ENCODE data around the gene FAM174A. TPM values are rescaled to one million over a fixed set of nuclear protein-coding genes. Genes with fewer than 3 reads are reported as not detected.
"Not testable (repeated sequence)": the region's sequence is repeated elsewhere in the genome, so short reads cannot be mapped to it uniquely, and the experiment has no call there.

FAM174A gene
- total RNA-seq, 5 donors from 2014 or later (not counting 1 experiment from before 2014, with no cell fraction given), result 6.0 to 9.5 (median 7.0) TPM

- POLR2A ChIA-PET, result interaction anchor here in 1 of 2 donors (0.6 kb wide), 1 partner anchor 8 kb away, joined by 3 read pairs; no protein-coding TSS in a partner anchor
- no peaks in the 10 kb centered on the region for H3K36me3 Mint-ChIP-seq
- Histone ChIP-seq H3K9me3 (no peaks in the 10 kb centered on the region), H3K27ac (ENCODE audit: low read length) (no peak overlapping the region), H3K36me3 (ENCODE audit: control insufficient read depth in 2 of 2, extremely low read depth in 1 of 2, insufficient read depth in 1 of 2, low read length in 1 of 2) (no peaks in the 10 kb centered on the region), H3K27me3 (replicated peaks in 1 of 2; ENCODE audit: control insufficient read depth in 2 of 2, extremely low read depth in 1 of 2, insufficient read depth in 2 of 2, low read length in 1 of 2) (no peaks in the 10 kb centered on the region), H3K4me3 (ENCODE audit: control insufficient read depth in 1 of 2, extremely low read depth in 1 of 2, low read length in 1 of 2) (no peak overlapping the region), H3K4me1 (ENCODE audit: control insufficient read depth in 1 of 2, extremely low read depth in 1 of 2, insufficient read depth in 2 of 2, low read length in 2 of 2) (no peaks in the 10 kb centered on the region)
- no peaks in the 10 kb centered on the region for H3K9me3 Mint-ChIP-seq
- DNase-seq (no peak), ATAC-seq (replicated peaks in 1 of 4) (no peak)
- CTCF ChIA-PET, result no interaction called here
- peak overlapping the region in 1 of 2 donors; percentile 8 for H3K27ac Mint-ChIP-seq
- H3K4me1 Mint-ChIP-seq, result no peaks in the 10 kb centered on the region
- WGBS (ENCODE audit: insufficient coverage), result 70% methylated on average over 2 of the region's 5 CpGs
- H3K4me3 Mint-ChIP-seq, result no peak overlapping the region
- no peaks in the 10 kb centered on the region for H3K27me3 Mint-ChIP-seq
Observed at GRCh38 chr5:100600298-100600994, 65.3 kb downstream of the FAM174A start.

GRCh38 chr5:100603141-100603540, 68.0 kb downstream of the FAM174A start:
- H3K27me3 Mint-ChIP-seq, result no peaks in the 10 kb centered on the region
- POLR2A ChIA-PET, result no interaction called here
- no peak for DNase-seq
- 100% methylated on average over 1 of the region's 2 CpGs for WGBS (ENCODE audit: insufficient coverage)
- H3K36me3 Mint-ChIP-seq, result no peaks in the 10 kb centered on the region
- Histone ChIP-seq H3K36me3 (ENCODE audit: control insufficient read depth in 2 of 2, extremely low read depth in 1 of 2, insufficient read depth in 1 of 2, low read length in 1 of 2) (no peaks in the 10 kb centered on the region), H3K4me3 (ENCODE audit: control insufficient read depth in 1 of 2, extremely low read depth in 1 of 2, low read length in 1 of 2) (no peak overlapping the region), H3K27me3 (replicated peaks in 1 of 2; ENCODE audit: control insufficient read depth in 2 of 2, extremely low read depth in 1 of 2, insufficient read depth in 2 of 2, low read length in 1 of 2) (no peaks in the 10 kb centered on the region), H3K4me1 (ENCODE audit: control insufficient read depth in 1 of 2, extremely low read depth in 1 of 2, insufficient read depth in 2 of 2, low read length in 2 of 2) (no peaks in the 10 kb centered on the region), H3K9me3 (no peaks in the 10 kb centered on the region), H3K27ac (ENCODE audit: low read length) (no peak overlapping the region)
- ATAC-seq (replicated peaks in 1 of 4), result no peak
- H3K4me3 Mint-ChIP-seq, result no peak overlapping the region
- CTCF ChIA-PET, result no interaction called here
- no peaks in the 10 kb centered on the region for H3K4me1 Mint-ChIP-seq
- no peak overlapping the region for H3K27ac Mint-ChIP-seq
- no peaks in the 10 kb centered on the region for H3K9me3 Mint-ChIP-seq

GRCh38 chr5:100604021-100604420, 68.8 kb downstream of the FAM174A start:
- H3K36me3 Mint-ChIP-seq; H3K9me3 Mint-ChIP-seq; H3K4me3 ChIP-seq (ENCODE audit: control insufficient read depth in 1 of 2, extremely low read depth in 1 of 2, low read length in 1 of 2); POLR2A ChIA-PET; H3K27me3 ChIP-seq (replicated peaks in 1 of 2; ENCODE audit: control insufficient read depth in 2 of 2, extremely low read depth in 1 of 2, insufficient read depth in 2 of 2, low read length in 1 of 2); H3K27ac ChIP-seq (ENCODE audit: low read length); H3K9me3 ChIP-seq; H3K27me3 Mint-ChIP-seq; DNase-seq; H3K4me1 Mint-ChIP-seq; H3K36me3 ChIP-seq (ENCODE audit: control insufficient read depth in 2 of 2, extremely low read depth in 1 of 2, insufficient read depth in 1 of 2, low read length in 1 of 2); CTCF ChIA-PET; H3K27ac Mint-ChIP-seq; H3K4me1 ChIP-seq (ENCODE audit: control insufficient read depth in 1 of 2, extremely low read depth in 1 of 2, insufficient read depth in 2 of 2, low read length in 2 of 2); ATAC-seq (replicated peaks in 1 of 4); H3K4me3 Mint-ChIP-seq: not testable (repeated sequence)
- WGBS (ENCODE audit: insufficient coverage), result no CpG with 5 or more reads among the region's 1 CpG

GRCh38 chr5:100609594-100609993, 74.4 kb downstream of the FAM174A start:
- DNase-seq (no peak), ATAC-seq (replicated peaks in 1 of 4) (no peak)
- Mint-ChIP-seq H3K9me3 (no peaks in the 10 kb centered on the region), H3K27me3 (peaks cover 13 to 19% of the 10 kb centered on the region in 2 donors), H3K4me3 (no peak overlapping the region), H3K36me3 (no peaks in the 10 kb centered on the region), H3K4me1 (peaks cover 0 to 2% (median 0%) of the 10 kb centered on the region in 3 donors), H3K27ac (no peak overlapping the region)
- H3K9me3 ChIP-seq, result no peaks in the 10 kb centered on the region
- CTCF ChIA-PET, result no interaction called here
- WGBS (ENCODE audit: insufficient coverage), result no CpG with 5 or more reads among the region's 7 CpGs
- no peaks in the 10 kb centered on the region for H3K27me3 ChIP-seq (replicated peaks in 1 of 2; ENCODE audit: control insufficient read depth in 2 of 2, extremely low read depth in 1 of 2, insufficient read depth in 2 of 2, low read length in 1 of 2)
- no peak overlapping the region for H3K4me3 ChIP-seq (ENCODE audit: control insufficient read depth in 1 of 2, extremely low read depth in 1 of 2, low read length in 1 of 2)
- H3K36me3 ChIP-seq (ENCODE audit: control insufficient read depth in 2 of 2, extremely low read depth in 1 of 2, insufficient read depth in 1 of 2, low read length in 1 of 2), result no peaks in the 10 kb centered on the region
- POLR2A ChIA-PET, result no interaction called here
- no peak overlapping the region for H3K27ac ChIP-seq (ENCODE audit: low read length)
- no peaks in the 10 kb centered on the region for H3K4me1 ChIP-seq (ENCODE audit: control insufficient read depth in 1 of 2, extremely low read depth in 1 of 2, insufficient read depth in 2 of 2, low read length in 2 of 2)

GRCh38 chr5:100614308-100614707, 79.1 kb downstream of the FAM174A start:
- no peak for DNase-seq
- Histone ChIP-seq H3K9me3 (no peaks in the 10 kb centered on the region), H3K4me3 (ENCODE audit: control insufficient read depth in 1 of 2, extremely low read depth in 1 of 2, low read length in 1 of 2) (no peak overlapping the region), H3K27me3 (replicated peaks in 1 of 2; ENCODE audit: control insufficient read depth in 2 of 2, extremely low read depth in 1 of 2, insufficient read depth in 2 of 2, low read length in 1 of 2) (no peaks in the 10 kb centered on the region), H3K4me1 (ENCODE audit: control insufficient read depth in 1 of 2, extremely low read depth in 1 of 2, insufficient read depth in 2 of 2, low read length in 2 of 2) (no peaks in the 10 kb centered on the region), H3K27ac (ENCODE audit: low read length) (no peak overlapping the region), H3K36me3 (ENCODE audit: control insufficient read depth in 2 of 2, extremely low read depth in 1 of 2, insufficient read depth in 1 of 2, low read length in 1 of 2) (no peaks in the 10 kb centered on the region)
- Mint-ChIP-seq H3K9me3 (no peaks in the 10 kb centered on the region), H3K4me1 (peaks cover 0 to 2% (median 0%) of the 10 kb centered on the region in 3 donors), H3K27me3 (peaks cover 13 to 19% of the 10 kb centered on the region in 2 donors), H3K36me3 (no peaks in the 10 kb centered on the region), H3K4me3 (no peak overlapping the region), H3K27ac (no peak overlapping the region)
- ChIA-PET POLR2A (no interaction called here), CTCF (no interaction called here)
- 100% methylated on average over 1 of the region's 2 CpGs for WGBS (ENCODE audit: insufficient coverage)
- ATAC-seq (replicated peaks in 1 of 4), result no peak

GRCh38 chr5:100615362-100615761, 80.2 kb downstream of the FAM174A start:
- no peak overlapping the region for H3K4me3 ChIP-seq (ENCODE audit: control insufficient read depth in 1 of 2, extremely low read depth in 1 of 2, low read length in 1 of 2)
- DNase-seq (no peak), ATAC-seq (replicated peaks in 1 of 4) (no peak)
- H3K4me3 Mint-ChIP-seq, result no peak overlapping the region
- H3K27me3 Mint-ChIP-seq, result peaks cover 13% of the 10 kb centered on the region in 2 donors
- ChIA-PET POLR2A (no interaction called here), CTCF (interaction anchor here in 1 of 2 donors (0.6 kb wide), 1 partner anchor 312 kb away, joined by 3 read pairs; no protein-coding TSS in a partner anchor)
- WGBS (ENCODE audit: insufficient coverage), result no CpG with 5 or more reads among the region's 2 CpGs
- no peaks in the 10 kb centered on the region for H3K4me1 Mint-ChIP-seq
- H3K27ac Mint-ChIP-seq, result no peak overlapping the region
- no peaks in the 10 kb centered on the region for H3K9me3 ChIP-seq
- H3K36me3 ChIP-seq (ENCODE audit: control insufficient read depth in 2 of 2, extremely low read depth in 1 of 2, insufficient read depth in 1 of 2, low read length in 1 of 2), result no peaks in the 10 kb centered on the region
- H3K4me1 ChIP-seq (ENCODE audit: control insufficient read depth in 1 of 2, extremely low read depth in 1 of 2, insufficient read depth in 2 of 2, low read length in 2 of 2), result no peaks in the 10 kb centered on the region
- H3K9me3 Mint-ChIP-seq, result no peaks in the 10 kb centered on the region
- H3K36me3 Mint-ChIP-seq, result no peaks in the 10 kb centered on the region
- no peak overlapping the region for H3K27ac ChIP-seq (ENCODE audit: low read length)
- H3K27me3 ChIP-seq (replicated peaks in 1 of 2; ENCODE audit: control insufficient read depth in 2 of 2, extremely low read depth in 1 of 2, insufficient read depth in 2 of 2, low read length in 1 of 2), result no peaks in the 10 kb centered on the region

All from T-cell (primary cell).